GM21737 (cell line): ENCODE results near the gene KCNIP4.

Experiments used
- ATAC-seq: cut with Tn5 transposase; IDR thresholded peaks from one replicate; pipeline ENCODE4 v1.9.1; 2021; ENCODE audit warnings: mild to moderate bottlenecking, moderate library complexity; ENCODE audit not compliant: unreplicated experiment

KCNIP4 gene

DNA sequence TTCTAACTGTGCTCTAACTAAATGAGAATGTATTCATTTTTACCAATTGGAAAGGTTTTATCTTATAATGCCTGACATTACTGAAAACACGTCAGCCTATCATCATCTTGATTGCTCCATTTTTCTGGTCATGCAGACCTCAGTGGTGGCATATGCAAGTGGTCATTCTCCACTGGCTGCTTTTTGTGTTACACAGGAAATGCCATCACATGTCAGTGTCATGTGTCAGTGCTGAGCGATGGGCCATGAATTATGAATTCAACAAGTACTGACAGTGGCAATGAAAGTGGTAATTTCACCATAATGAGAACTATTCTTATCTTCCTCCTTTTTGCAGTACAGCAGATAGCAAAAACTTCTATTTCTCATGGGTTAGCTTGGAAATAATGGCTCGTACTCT lies 1057.8 kb downstream of the KCNIP4 start:
- ATAC-seq, result no peak

DNA sequence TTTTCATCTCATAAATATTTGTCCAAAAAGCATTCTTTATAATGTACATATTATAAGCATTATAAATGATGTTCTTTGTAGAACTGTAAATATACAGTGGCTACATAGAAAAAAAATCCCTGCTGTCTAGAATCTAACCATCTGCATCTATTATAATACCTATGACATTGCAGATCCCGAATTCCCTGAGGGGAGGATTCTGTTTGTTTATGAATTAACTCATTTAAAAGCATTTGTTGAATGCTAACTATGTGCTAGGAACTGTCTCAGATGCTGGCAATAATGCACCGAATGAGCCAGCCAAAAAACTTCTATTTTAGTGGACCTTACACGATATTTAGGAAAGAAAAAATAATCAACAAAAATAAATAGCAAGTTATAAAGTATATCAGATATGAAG lies 1058.7 kb downstream of the KCNIP4 start:
- no peak for ATAC-seq

DNA sequence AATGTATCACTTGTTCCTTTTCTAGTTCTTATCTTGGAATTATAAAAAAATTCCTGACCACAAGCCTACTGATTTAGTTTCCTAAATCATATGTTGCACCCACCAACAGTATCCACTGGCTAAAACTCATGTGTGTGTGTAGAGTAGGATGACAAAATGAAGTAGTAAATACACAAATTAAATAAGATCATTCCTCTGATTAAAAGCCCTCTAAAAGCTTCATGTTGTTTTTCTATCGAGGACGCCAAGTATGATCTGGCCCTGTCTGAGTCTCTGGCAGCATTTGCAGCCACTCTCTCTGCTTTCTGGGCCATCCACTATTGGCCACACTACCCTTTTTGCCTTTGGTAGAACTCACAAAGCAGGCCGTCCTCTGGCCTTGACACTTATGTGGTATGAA lies 1064.9 kb downstream of the KCNIP4 start:
- no peak for ATAC-seq

DNA sequence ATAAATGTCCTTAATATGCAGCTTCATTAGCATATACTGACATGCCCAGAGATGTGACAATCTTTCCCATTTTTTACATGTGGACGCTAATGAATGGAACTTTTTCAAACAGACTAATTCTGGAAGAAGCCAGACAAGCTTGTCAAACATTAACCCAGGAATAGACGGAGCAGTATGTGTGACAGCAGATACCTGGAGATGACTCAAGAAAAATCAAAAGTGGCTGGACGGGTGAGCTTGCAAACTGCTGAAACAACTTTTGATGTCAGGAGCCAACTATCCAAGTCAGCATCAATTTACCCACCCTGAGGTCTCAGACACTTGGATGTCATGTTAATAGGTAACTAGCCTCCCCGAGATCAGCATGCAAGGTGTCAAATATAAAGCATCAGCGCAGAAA lies 1065.3 kb downstream of the KCNIP4 start:
- ATAC-seq, result no peak

DNA sequence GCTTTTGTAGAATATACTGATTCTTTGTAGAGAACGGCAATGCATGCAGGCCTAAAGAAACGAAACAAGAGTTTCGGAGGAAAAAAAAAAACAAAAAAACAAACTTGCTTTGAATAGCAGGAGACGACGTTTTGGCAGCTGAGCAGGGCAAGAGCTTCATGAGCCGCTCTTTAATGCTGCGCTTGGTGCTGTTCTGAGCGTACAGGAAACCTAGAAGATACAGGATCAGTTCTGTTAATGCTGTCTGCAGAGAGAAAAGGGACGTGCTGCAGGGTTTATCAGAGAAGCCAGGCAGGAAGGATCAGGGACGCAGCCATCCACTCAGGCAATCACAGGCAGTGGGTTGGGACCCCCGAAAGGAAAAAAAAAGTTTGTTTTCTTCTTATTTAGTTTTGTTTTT lies 1066.1 kb downstream of the KCNIP4 start:
- ATAC-seq, result no peak

DNA sequence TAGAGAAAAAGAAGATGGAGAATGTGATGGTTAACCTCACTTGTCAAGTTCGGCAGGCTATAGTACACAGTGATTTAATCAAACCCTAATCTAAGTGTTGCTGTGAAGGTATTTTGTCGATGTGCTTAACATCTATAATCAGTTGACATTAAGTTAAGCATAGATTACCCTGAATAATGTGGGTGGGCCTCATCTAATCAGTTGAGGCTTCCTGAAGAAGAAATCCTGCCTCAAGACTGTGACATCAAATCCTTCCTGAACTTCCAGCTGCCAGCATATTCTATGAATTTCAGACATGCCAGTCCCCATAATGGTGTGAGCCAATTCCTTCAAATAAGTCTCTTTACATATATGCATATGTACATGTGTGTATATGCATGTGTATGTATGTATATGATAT lies 1066.9 kb downstream of the KCNIP4 start:
- no peak for ATAC-seq

- no peak for ATAC-seq
Measured at GRCh38 chr4:20878806-20879205, 1069.8 kb downstream of the KCNIP4 start.

- ATAC-seq, result no peak
Measured at GRCh38 chr4:20870436-20870835, 1078.1 kb downstream of the KCNIP4 start.

GRCh38 chr4:20868108-20868507 lies 1080.5 kb downstream of the KCNIP4 start:
- no peak for ATAC-seq

GRCh38 chr4:20860878-20861277 lies 1087.7 kb downstream of the KCNIP4 start:
- ATAC-seq, result no peak

GRCh38 chr4:20859097-20859781 lies 1089.3 kb downstream of the KCNIP4 start:
- ATAC-seq, result no peak

DNA sequence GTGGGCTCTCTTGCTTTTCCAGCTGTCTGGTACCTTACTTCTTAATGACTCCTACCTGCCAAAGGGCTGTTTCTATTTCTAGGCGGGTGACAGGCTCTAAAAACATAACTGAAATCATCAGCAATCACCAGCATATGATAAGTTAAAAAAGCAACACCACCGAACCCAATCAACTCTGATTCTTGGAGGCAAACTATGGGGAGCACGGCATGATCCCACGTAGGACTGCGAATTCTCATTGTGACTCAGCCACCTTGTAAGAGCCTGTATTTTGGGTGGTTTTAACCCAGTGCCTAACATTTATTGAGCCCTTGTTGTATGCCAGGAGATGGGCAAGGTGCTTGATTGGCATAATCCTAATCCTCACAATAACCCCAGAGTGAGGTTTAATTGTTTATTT lies 1091.5 kb downstream of the KCNIP4 start:
- no peak for ATAC-seq

DNA sequence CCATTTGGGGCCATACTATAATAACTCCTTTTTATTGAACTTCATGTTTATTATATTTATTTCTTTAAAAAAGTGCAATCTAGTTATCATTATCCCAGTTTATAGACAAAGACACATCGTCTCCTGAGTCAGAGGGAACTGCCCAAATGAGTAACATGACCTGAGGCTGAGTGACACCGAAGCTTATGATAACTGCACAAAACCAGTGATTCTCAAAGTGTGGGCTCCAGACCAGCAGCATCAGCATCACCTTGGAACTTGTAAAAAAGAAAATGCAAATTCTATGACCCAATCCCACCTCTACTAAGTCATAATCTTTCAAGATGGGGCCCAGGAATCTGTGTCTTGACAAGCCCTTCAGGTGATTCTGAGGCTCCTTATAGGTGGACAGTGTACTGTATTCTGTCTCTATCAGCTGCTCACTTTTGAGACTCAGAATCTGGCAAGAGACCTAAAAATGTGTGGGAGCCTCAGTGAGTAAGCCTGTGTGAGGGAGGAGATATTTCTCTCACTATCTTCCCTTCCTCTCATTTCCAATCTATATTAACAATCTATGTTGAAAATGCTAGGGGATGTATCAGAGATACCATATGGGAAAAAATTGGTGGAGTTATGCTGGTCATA lies 1101.3 kb downstream of the KCNIP4 start:
- ATAC-seq, result no peak

GRCh38 chr4:20844311-20844710 lies 1104.3 kb downstream of the KCNIP4 start:
- ATAC-seq, result no peak

- ATAC-seq, result no peak
Measured at GRCh38 chr4:20840648-20841190, 1107.9 kb downstream of the KCNIP4 start.

- no peak for ATAC-seq
Measured at GRCh38 chr4:20839957-20840356, 1108.6 kb downstream of the KCNIP4 start.

- ATAC-seq, result no peak
Measured at GRCh38 chr4:20838476-20838875, 1110.1 kb downstream of the KCNIP4 start.

DNA sequence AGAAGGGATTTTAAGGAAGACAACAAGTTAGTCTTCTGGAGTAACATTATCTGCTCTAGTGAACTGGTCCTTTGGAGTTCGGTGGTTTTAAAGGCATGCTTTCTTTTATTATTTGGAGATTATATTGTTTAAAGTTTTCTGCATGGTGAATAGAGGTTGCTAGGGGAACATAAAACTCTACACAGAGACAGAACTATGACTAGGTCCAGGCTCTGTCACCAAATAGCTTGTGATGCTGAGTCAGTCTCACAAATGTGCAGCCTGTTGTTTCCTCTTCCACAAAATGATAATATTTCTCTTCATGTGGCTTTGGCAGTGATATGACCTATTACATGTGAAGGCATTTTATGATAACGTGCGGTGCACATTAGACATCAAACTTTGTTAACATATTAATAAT lies 1115.7 kb downstream of the KCNIP4 start:
- no peak for ATAC-seq

- no peak for ATAC-seq
Measured at GRCh38 chr4:20831746-20832145, 1116.8 kb downstream of the KCNIP4 start.

DNA sequence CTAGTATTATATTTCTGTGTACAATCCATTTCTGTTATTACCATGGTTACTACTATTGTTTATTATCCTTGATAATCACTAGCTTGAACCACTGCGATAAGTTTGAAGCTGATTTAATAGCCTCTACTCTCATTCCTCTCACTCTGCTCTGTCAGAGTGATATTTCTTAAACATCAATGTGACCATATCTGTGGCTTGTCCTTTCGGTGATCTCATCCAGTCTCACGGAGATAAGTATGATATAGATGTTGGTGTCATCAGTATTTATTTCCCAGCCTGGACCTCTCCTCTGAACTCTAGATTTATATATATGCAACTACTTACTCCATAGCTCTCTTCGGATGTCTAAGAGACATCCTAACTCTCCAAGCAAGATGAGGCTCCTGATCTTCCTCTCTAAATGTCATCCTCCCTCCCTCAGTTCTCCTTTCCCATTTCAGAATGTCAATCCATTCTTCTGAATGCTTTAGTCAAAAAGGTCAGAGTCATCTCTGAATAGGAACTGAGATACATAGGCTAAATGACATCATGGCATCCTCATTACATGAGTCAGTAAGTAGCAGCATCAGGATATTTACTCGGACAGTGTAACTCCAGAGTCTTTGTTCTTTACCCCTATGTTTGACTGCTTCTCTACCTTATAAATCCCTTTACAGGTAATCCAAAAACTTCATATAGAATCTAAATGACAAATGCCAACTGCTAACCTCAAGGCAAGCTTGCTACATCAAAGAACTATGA lies 1118.8 kb downstream of the KCNIP4 start:
- no peak for ATAC-seq

DNA sequence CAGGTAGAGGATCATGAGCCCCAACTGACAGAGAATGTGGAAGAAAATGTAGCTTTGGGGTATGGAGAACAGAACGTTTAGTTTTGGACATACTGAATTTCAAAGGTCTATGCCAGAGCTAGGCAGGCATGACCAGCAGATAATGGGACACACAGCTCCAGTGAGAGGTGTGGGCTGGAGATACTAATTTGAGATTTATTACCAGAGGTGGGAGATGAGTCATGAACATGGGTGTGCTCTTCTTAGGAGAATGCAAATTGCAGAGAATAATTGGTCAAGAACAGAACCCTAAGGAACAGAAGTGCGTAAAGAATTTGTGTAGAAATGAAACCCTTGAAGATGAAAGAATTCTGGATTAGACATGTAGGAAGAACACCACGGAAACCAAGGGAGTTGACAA lies 1123.1 kb downstream of the KCNIP4 start:
- no peak for ATAC-seq

GRCh38 chr4:20816287-20816686 lies 1132.3 kb downstream of the KCNIP4 start:
- no peak for ATAC-seq
